ENCODE results near the gene SNTG2. TPM values are rescaled to one million over a fixed set of nuclear protein-coding genes. Genes with fewer than 3 reads are reported as not detected.

Gene SNTG2
- total RNA-seq, 1 experiment from 2014 or later: 20.5 TPM

DNA sequence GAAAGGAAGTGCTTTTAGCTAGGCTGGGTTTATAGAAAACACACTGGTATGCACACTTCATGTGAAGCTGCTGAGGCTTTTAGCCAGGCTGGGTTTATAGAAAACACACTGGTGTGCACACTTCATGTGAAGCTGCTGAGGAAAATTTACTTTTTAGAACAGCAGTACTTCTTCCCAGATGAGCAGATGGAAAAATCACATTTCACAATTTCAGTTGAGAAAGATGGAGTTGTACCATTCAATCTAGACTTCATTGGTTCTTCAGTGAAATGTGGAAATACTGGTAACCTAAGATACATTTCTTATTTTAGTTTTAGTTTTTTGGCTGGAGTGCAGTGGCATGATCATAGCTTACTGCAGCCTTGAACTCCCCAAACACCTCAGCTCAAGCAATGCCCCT, 11.1 kb downstream of the SNTG2 start (continued):
- TF ChIP-seq, protein P1, sequence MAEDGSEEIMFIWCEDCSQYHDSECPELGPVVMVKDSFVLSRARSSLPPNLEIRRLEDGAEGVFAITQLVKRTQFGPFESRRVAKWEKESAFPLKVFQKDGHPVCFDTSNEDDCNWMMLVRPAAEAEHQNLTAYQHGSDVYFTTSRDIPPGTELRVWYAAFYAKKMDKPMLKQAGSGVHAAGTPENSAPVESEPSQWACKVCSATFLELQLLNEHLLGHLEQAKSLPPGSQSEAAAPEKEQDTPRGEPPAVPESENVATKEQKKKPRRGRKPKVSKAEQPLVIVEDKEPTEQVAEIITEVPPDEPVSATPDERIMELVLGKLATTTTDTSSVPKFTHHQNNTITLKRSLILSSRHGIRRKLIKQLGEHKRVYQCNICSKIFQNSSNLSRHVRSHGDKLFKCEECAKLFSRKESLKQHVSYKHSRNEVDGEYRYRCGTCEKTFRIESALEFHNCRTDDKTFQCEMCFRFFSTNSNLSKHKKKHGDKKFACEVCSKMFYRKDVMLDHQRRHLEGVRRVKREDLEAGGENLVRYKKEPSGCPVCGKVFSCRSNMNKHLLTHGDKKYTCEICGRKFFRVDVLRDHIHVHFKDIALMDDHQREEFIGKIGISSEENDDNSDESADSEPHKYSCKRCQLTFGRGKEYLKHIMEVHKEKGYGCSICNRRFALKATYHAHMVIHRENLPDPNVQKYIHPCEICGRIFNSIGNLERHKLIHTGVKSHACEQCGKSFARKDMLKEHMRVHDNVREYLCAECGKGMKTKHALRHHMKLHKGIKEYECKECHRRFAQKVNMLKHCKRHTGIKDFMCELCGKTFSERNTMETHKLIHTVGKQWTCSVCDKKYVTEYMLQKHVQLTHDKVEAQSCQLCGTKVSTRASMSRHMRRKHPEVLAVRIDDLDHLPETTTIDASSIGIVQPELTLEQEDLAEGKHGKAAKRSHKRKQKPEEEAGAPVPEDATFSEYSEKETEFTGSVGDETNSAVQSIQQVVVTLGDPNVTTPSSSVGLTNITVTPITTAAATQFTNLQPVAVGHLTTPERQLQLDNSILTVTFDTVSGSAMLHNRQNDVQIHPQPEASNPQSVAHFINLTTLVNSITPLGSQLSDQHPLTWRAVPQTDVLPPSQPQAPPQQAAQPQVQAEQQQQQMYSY (CRISPR knock-in tag; IDR thresholded peaks at IDR 0.05): no peak
- TF ChIP-seq PRRX2 (CRISPR knock-in tag; IDR thresholded peaks at IDR 0.05): no peak
- TF ChIP-seq ETV6 (CRISPR knock-in tag; IDR thresholded peaks at IDR 0.05): no peak

DNA sequence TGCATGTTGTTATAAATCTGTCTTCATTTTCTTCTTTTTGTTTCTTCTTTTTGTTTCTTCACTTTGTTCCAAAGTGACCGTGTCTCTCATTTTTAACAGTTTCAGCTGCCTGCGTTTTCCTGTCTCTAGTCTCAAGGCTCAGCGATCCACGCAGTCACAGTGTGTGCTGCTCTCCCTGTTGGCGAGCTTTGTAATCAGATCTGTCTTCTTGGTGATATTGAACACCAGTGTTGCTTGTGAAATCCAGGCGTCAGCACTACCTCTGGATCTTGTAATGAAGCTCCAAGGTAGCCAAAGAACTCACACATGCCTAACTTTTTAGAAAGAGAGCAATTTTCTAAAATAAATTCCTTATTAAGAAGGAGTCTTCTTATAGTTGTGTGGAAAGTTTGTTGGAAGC, 13.2 kb downstream of the SNTG2 start:
- H3K36me3 Mint-ChIP-seq: peaks cover 13% of the 10 kb centered on the region
- H3K4me3 Mint-ChIP-seq: no peak overlapping the region
- ChIA-PET CTCF (no interaction called here), POLR2A (interaction anchor here (0.6 kb wide), 1 partner anchor 38 kb away, joined by 4 read pairs; no protein-coding TSS in a partner anchor)
- H3K9me3 Mint-ChIP-seq: peaks cover 14% of the 10 kb centered on the region
- DNase-seq (ENCODE audit: low spot score) (no peak), ATAC-seq (peak; percentile 36; the same call in 1 of the 2 replicates)
- H3K27me3 Mint-ChIP-seq (ENCODE audit: low read depth): no peaks in the 10 kb centered on the region; the same call in 1 of the 2 replicates
- peaks cover 20% of the 10 kb centered on the region for H3K4me1 Mint-ChIP-seq
- H3K27ac Mint-ChIP-seq: no peak overlapping the region; the same call in 1 of the 2 replicates
- TF ChIP-seq NR3C1 (CRISPR knock-in tag; conservative IDR thresholded peaks at IDR 0.05; ENCODE audit: low read depth): no peak
- TF ChIP-seq, protein P2, sequence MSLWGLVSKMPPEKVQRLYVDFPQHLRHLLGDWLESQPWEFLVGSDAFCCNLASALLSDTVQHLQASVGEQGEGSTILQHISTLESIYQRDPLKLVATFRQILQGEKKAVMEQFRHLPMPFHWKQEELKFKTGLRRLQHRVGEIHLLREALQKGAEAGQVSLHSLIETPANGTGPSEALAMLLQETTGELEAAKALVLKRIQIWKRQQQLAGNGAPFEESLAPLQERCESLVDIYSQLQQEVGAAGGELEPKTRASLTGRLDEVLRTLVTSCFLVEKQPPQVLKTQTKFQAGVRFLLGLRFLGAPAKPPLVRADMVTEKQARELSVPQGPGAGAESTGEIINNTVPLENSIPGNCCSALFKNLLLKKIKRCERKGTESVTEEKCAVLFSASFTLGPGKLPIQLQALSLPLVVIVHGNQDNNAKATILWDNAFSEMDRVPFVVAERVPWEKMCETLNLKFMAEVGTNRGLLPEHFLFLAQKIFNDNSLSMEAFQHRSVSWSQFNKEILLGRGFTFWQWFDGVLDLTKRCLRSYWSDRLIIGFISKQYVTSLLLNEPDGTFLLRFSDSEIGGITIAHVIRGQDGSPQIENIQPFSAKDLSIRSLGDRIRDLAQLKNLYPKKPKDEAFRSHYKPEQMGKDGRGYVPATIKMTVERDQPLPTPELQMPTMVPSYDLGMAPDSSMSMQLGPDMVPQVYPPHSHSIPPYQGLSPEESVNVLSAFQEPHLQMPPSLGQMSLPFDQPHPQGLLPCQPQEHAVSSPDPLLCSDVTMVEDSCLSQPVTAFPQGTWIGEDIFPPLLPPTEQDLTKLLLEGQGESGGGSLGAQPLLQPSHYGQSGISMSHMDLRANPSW (CRISPR knock-in tag; conservative IDR thresholded peaks at IDR 0.05; ENCODE audit: low read depth): no peak
- no peak for TF ChIP-seq NR1H2 (CRISPR knock-in tag; IDR thresholded peaks at IDR 0.05)
- TF ChIP-seq ZNF317 (CRISPR knock-in tag; IDR thresholded peaks at IDR 0.05; ENCODE audit: borderline replicate concordance, low read depth): no peak
- TF ChIP-seq, protein P3, sequence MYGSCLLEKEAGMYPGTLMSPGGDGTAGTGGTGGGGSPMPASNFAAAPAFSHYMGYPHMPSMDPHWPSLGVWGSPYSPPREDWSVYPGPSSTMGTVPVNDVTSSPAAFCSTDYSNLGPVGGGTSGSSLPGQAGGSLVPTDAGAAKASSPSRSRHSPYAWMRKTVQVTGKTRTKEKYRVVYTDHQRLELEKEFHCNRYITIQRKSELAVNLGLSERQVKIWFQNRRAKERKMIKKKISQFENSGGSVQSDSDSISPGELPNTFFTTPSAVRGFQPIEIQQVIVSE (CRISPR knock-in tag; IDR thresholded peaks at IDR 0.05; ENCODE audit: borderline replicate concordance): no peak
- TF ChIP-seq, protein P1 (CRISPR knock-in tag; IDR thresholded peaks at IDR 0.05): no peak
- TF ChIP-seq, protein P4, sequence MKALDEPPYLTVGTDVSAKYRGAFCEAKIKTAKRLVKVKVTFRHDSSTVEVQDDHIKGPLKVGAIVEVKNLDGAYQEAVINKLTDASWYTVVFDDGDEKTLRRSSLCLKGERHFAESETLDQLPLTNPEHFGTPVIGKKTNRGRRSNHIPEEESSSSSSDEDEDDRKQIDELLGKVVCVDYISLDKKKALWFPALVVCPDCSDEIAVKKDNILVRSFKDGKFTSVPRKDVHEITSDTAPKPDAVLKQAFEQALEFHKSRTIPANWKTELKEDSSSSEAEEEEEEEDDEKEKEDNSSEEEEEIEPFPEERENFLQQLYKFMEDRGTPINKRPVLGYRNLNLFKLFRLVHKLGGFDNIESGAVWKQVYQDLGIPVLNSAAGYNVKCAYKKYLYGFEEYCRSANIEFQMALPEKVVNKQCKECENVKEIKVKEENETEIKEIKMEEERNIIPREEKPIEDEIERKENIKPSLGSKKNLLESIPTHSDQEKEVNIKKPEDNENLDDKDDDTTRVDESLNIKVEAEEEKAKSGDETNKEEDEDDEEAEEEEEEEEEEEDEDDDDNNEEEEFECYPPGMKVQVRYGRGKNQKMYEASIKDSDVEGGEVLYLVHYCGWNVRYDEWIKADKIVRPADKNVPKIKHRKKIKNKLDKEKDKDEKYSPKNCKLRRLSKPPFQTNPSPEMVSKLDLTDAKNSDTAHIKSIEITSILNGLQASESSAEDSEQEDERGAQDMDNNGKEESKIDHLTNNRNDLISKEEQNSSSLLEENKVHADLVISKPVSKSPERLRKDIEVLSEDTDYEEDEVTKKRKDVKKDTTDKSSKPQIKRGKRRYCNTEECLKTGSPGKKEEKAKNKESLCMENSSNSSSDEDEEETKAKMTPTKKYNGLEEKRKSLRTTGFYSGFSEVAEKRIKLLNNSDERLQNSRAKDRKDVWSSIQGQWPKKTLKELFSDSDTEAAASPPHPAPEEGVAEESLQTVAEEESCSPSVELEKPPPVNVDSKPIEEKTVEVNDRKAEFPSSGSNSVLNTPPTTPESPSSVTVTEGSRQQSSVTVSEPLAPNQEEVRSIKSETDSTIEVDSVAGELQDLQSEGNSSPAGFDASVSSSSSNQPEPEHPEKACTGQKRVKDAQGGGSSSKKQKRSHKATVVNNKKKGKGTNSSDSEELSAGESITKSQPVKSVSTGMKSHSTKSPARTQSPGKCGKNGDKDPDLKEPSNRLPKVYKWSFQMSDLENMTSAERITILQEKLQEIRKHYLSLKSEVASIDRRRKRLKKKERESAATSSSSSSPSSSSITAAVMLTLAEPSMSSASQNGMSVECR (CRISPR knock-in tag; IDR thresholded peaks at IDR 0.05; ENCODE audit: borderline replicate concordance): no peak
- TF ChIP-seq ZNF423 (CRISPR knock-in tag; IDR thresholded peaks at IDR 0.05): no peak
- TF ChIP-seq TEAD1 (CRISPR knock-in tag; IDR thresholded peaks at IDR 0.05): no peak
- TF ChIP-seq MXD4 (CRISPR knock-in tag; IDR thresholded peaks at IDR 0.05; ENCODE audit: borderline replicate concordance): no peak
- TF ChIP-seq, protein P5, sequence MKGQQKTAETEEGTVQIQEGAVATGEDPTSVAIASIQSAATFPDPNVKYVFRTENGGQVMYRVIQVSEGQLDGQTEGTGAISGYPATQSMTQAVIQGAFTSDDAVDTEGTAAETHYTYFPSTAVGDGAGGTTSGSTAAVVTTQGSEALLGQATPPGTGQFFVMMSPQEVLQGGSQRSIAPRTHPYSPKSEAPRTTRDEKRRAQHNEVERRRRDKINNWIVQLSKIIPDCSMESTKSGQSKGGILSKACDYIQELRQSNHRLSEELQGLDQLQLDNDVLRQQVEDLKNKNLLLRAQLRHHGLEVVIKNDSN (CRISPR knock-in tag; IDR thresholded peaks at IDR 0.05): no peak
- no peak for TF ChIP-seq JUN (CRISPR knock-in tag; IDR thresholded peaks at IDR 0.05)
- TF ChIP-seq ZNF263 (CRISPR knock-in tag; IDR thresholded peaks at IDR 0.05; ENCODE audit: low read depth): no peak
- TF ChIP-seq FOXJ3 (CRISPR knock-in tag; IDR thresholded peaks at IDR 0.05; ENCODE audit: borderline replicate concordance): no peak
- no peak for TF ChIP-seq CBFB (CRISPR knock-in tag; IDR thresholded peaks at IDR 0.05; ENCODE audit: low read depth)
- no peak for TF ChIP-seq SMAD3 (CRISPR knock-in tag; IDR thresholded peaks at IDR 0.05; ENCODE audit: borderline replicate concordance)
